NB4 (cell line): ENCODE measurements around the gene KCNJ10.

Experiments used
- CTCF ChIP-seq: IDR thresholded peaks from one replicate; pipeline ENCODE4 v1.5.1; 2012; ENCODE audit warnings: low read depth, low read length
- POLR2A ChIP-seq: IDR thresholded peaks from 2 replicates; pipeline ENCODE4 v1.6.1; 2011; ENCODE audit warnings: mild to moderate bottlenecking; ENCODE audit not compliant: insufficient read length; ENCODE audit errors: extremely low read depth

GRCh38 chr1:159979257-159979656 is 90.7 kb downstream of the KCNJ10 start:
- no peak for TF ChIP-seq POLR2A
- no peak for TF ChIP-seq CTCF
